ENCODE results near the gene KDM4F.

Gene KDM4F

DNA sequence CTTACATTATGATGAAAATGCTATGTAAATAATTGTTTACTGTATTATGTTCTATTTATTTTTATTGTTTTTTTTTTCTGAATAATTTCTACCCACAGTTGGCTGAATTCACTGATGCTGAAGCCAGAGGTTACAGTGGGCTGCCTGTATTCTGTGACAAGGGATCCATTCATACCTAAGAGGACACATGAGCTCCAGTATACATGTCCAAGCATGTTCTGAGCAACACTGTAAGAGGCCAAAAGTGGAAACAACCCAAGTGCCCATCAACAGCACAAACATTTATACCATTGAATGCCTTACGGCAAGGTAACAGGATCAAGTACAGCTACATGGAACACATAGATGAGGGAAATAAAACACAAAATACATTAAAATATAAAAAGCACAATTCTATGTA, 16.1 kb downstream of the KDM4F start:
- no peak for DNase-seq (ENCODE audit: low spot score)

DNA sequence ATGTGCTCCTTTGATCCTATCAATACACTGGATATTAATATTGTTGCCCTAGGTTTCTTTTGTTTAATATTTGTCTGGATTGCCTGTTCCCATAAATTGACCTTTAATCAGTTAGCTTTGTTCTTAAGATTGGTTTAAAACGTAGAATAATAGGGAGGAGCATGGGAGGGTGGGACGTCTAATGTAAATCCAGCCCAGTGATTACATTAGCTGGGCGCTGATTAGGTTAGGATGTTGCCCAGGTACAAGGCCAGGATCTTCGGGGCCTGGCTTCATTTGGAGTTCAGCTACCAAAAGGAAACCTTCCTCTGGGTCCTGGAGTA, 17.5 kb downstream of the KDM4F start, which contains the start of gene SRSF8:
Gene SRSF8 (plus strand): TSS at position 204 of the 323 bp plus-strand sequence. CDS start 308 bp downstream, outside the sequence.
- no peak for DNase-seq (ENCODE audit: low spot score)

DNA sequence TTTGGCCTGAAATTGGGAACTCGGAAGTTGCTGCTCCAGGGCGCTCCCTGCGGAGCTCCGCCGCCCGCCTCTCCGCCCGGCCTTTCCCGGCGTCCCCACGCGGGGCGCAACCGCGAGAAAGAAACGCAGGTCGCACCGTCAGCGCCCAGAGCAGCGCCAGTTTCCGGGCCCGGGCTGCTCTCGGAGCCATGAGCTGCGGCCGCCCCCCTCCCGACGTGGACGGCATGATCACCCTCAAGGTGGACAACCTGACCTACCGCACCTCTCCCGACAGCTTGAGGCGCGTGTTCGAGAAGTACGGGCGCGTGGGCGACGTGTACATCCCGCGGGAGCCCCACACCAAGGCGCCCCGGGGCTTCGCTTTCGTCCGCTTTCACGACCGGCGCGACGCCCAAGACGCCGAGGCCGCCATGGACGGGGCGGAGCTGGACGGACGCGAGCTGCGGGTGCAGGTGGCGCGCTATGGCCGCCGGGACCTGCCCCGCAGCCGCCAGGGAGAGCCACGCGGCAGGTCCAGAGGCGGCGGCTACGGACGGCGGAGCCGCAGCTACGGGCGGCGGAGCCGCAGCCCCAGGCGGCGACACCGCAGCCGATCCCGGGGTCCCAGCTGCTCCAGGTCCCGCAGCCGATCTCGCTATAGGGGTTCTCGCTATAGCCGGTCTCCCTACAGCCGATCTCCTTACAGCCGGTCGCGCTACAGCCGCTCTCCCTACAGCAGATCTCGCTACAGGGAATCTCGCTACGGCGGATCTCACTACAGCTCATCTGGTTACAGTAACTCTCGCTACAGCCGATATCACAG, 18.0 kb downstream of the KDM4F start:
- peak; percentile 65 for DNase-seq (ENCODE audit: low spot score)

GRCh38 chr11:95067841-95068219, 18.6 kb downstream of the KDM4F start:
- DNase-seq (ENCODE audit: low spot score), result no peak

GRCh38 chr11:95068549-95068948, 19.3 kb downstream of the KDM4F start:
- DNase-seq (ENCODE audit: low spot score), result peak; percentile 84

GRCh38 chr11:95070471-95070870, 21.2 kb downstream of the KDM4F start:
- no peak for DNase-seq (ENCODE audit: low spot score)

DNA sequence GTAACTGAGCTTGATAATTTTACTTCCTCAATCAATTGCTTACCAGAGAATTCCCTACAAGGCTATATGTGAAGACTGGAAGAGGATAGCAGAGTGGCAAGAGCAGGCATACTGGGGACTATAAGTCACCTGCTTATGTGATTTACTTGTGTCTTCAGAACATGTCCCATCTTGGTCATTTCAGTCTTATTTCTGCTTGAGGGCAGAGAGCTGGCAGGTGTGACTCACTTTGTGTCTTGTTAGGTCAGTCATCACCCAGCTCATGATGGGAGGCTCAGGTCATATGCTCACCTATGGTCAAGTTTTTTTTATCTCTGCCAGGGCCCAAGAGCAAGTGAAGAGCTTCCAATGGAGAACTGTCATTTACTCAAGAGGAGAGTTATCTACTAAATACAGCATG, 23.7 kb downstream of the KDM4F start:
- DNase-seq (ENCODE audit: low spot score), result no peak

DNA sequence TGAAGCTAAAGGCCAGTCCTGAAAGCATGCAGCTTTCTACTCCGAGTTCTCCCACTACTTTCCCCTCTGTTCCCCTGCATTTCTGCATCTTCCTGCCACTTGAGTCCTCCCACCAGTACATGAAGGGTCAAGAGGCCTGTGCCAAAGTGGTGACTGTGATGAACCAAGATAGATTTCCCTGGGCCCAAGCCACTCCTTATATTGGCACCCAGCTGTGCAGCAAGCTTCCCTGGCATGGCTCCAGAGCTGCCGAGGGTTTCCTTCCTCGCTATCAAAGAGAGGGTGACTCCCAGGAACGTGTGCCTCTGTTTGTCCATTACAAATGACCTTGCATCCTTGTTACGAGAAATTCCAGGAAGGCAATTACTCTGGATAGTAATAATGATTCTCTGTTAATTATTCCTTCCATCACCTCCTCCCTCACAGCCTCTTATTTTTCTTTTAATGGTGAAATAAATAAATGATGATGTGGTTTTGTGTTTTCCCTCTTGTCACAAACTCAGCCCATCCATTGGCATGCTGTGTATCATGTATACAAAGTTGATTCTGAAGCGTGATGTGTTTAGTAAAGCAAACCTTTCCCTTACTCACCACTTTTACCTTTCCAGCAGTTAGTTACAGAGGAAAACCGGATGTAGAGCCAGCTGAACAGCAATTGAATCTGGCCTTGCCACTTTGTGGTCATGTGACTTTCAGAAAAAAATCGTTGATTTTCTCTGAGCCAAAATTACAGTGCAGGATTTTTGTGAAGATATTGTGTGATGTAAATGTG, 25.8 kb downstream of the KDM4F start:
- DNase-seq (ENCODE audit: low spot score), result no peak

GRCh38 chr11:95076416-95076815, 27.2 kb downstream of the KDM4F start:
- no peak for DNase-seq (ENCODE audit: low spot score)

GRCh38 chr11:95076981-95077380, 27.8 kb downstream of the KDM4F start:
- DNase-seq (ENCODE audit: low spot score), result no peak

GRCh38 chr11:95078526-95078925, 29.3 kb downstream of the KDM4F start:
- no peak for DNase-seq (ENCODE audit: low spot score)

DNA sequence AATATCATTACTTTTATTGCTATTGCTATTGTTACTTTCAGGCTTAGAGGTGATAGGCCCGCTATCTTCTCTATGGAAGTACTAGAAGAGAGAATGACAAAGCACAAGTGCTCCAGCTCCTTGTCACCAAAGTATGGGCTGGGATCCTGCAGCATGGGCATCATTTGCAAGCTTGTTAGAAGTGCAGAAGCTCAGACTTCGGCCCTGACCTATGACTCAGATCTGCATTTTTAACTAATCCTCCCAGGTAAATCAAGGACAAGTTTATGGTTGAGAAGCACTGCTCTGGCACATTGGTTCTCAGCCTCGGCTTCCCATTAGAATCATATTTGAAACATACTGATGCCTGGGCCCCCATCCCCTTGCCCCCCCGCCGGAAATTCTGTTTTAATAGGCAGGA, 31.8 kb downstream of the KDM4F start:
- DNase-seq (ENCODE audit: low spot score), result no peak

- no peak for DNase-seq (ENCODE audit: low spot score)
Observed at GRCh38 chr11:95081412-95081811, 32.2 kb downstream of the KDM4F start.

- DNase-seq (ENCODE audit: low spot score), result no peak
Observed at GRCh38 chr11:95082576-95083001, 33.4 kb downstream of the KDM4F start.

DNA sequence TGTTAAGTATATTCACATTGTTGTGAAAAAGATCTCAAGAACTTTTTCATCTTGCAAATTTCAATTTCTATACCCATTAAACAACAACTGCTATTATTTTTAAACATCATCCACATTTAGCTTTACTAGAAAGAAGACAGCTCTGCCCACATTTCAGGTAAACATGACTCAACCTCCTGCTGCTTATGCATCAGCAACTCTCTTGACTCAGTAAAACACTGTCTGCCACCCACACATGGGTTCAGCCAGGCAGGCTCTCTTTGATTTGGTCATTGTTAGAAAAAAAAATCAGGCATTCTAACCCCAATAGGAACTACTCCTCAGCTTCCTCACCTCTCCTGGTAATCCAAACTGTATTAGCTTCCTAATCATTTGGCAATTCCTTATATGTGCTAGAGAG, 35.3 kb downstream of the KDM4F start:
- no peak for DNase-seq (ENCODE audit: low spot score)

- DNase-seq (ENCODE audit: low spot score), result no peak
Observed at GRCh38 chr11:95085117-95085816, 36.0 kb downstream of the KDM4F start.

DNA sequence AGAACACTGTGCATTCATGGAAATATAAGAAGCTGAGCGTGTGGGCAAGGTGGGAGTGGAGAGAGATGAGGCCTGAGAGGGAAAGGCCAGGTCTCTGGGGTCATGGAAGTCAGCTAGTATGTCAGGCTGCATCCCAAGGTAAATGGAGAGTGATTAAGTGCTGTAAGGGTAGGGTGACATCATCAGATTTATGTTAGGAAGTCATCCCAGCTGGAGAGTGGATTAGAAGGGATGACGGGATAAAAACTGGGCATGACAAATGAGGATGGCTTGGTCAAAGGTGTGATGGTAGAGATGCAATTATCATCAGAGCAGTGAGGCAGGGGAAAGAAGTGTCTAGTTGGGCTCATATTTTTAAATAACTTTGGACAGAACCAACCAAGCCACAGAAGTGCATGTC, 36.9 kb downstream of the KDM4F start:
- no peak for DNase-seq (ENCODE audit: low spot score)

DNA sequence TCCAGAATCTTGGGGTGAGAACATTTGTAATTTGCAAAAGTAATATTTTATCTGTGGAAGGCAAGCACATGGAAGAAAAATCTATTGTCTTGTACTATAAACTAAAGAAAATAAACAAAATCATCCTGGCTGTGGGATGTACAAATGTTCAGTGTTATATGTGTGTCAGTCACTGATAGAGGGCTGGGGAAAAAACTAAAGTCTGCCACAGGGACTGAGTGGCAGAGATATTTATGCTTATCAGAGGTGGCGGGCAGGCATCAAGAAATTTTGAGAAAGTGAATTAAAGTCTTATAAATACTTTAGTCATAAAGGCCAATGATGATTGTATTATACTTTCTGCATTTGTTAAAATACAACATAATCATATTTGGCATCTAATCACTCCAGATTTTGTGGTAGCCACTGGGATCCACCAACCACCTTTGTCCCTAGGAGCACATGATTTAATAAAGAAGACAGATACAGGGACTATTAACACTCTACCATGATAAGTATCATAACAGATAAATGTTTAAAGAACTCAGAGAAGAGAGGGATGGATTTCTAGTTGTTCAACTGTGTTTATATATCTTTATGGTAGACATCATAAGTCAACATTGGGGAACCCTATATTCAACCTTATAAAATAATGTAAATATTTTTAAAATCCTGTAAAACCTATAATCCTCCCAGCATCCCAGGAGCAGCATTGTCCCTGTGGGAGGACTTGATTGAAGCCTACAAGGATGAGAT, 37.8 kb downstream of the KDM4F start:
- no peak for DNase-seq (ENCODE audit: low spot score)

- peak; percentile 13 for DNase-seq (ENCODE audit: low spot score)
Observed at GRCh38 chr11:95088946-95089619, 39.9 kb downstream of the KDM4F start.

GRCh38 chr11:95089620-95090542, 40.7 kb downstream of the KDM4F start, which contains the start of gene ENDOD1:
ENDOD1 (plus strand) TSS chr11:95089846; CDS start chr11:95089928, 82 bp downstream.
- peak; percentile 82 for DNase-seq (ENCODE audit: low spot score)

Measured in CD4-positive, alpha-beta T cell treated with Interleukin-6 at 100 ng/mL for 8 hours (primary cell).